ENCODE results near the gene TMEM170A.

GRCh38 chr16:75415169-75415905 is 49.2 kb downstream of the TMEM170A start:
- TF ChIP-seq CTCF (IDR thresholded peaks at IDR 0.05; ENCODE audit: insufficient read depth, low read length, poor library complexity, severe bottlenecking) (no peak), EZH2phosphoT487 (conservative IDR thresholded peaks at IDR 0.05; ENCODE audit: low read length) (no peak)
